GM12878 (cell line): ENCODE results near the gene PHACTR1. TPM values are rescaled to one million over a fixed set of nuclear protein-coding genes. Genes with fewer than 3 reads are reported as not detected.

Source experiments
- ATAC-seq: fragments of 200-7000 bp; cut with Tn5 transposase; 3 replicates; pipeline ENCODE4 v1.9.1; 2020; ENCODE audit warnings: mild to moderate bottlenecking, moderate library complexity
- BruUV-seq: library from RNA; stranded (reverse); fragments of 400-500 nt; replicated peaks from 2 replicates; lab custom pipeline; 2021; lab: Mats Ljungman, UMichigan
- CTCF ChIA-PET: fragments of 300-600 bp; sonication (Branson Sonifier 250); formaldehyde crosslinking; extraction: SDS; loops from one replicate; lab custom pipeline; 2021; ENCODE audit warnings: inconsistent platforms; lab: Yijun Ruan, JAX
- POLR2A ChIA-PET: fragments of 350-600 bp; formaldehyde crosslinking; extraction: SDS; loops from one replicate; lab custom pipeline; 2021; ENCODE audit warnings: inconsistent platforms; lab: Charles Lee
- RAD21 ChIA-PET: fragments of 300-600 bp; sonication (Branson Sonifier 250); formaldehyde crosslinking; loops from one replicate; lab custom pipeline; 2023; ENCODE audit warnings: antibody characterized with exemption; ENCODE audit not compliant: unreplicated experiment; lab: Charles Lee
- SMC1A ChIA-PET: fragments of 300-600 bp; sonication (Branson Sonifier 250); formaldehyde crosslinking; loops from one replicate; lab custom pipeline; 2023; ENCODE audit not compliant: unreplicated experiment, uncharacterized antibody; lab: Charles Lee
- DNase-seq: peaks from one replicate; pipeline ENCODE4 v3.0.0-alpha.2; 2011; ENCODE audit warnings: low read depth, low spot score
- FAIRE-seq: peaks from 3 replicates; lab custom pipeline; 2011; peaks lifted over from hg19 to GRCh38; lab: Jason Lieb, UNC
- H2AFZ ChIP-seq: 2 replicates; pipeline ENCODE4 v1.6.0; 2011; ENCODE audit warnings: low read depth, low read length, control low read depth; ENCODE audit not compliant: control insufficient read depth
- H3K27ac ChIP-seq: 2 replicates; pipeline ENCODE4 v1.5.1; 2011; ENCODE audit warnings: control low read depth; ENCODE audit not compliant: control insufficient read depth, insufficient read depth
- H3K27me3 ChIP-seq, 2 experiments: replicated peaks in 1 of 2; 2 replicates each; pipeline versions ENCODE4 v1.6.0 to v1.6.1; 2011; ENCODE audit warnings: low read length in 1 of 2; ENCODE audit not compliant: control insufficient read depth in 2 of 2, insufficient read depth in 2 of 2
- H3K36me3 ChIP-seq, 2 experiments: 2 replicates each; pipeline ENCODE4 v1.5.1; 2011; ENCODE audit warnings: low read length in 1 of 2; ENCODE audit not compliant: control insufficient read depth in 2 of 2, insufficient read depth in 2 of 2
- H3K4me1 ChIP-seq: 2 replicates; pipeline ENCODE4 v1.6.1; 2011; ENCODE audit warnings: mild to moderate bottlenecking, low read length, moderate library complexity, mixed read lengths; ENCODE audit not compliant: control insufficient read depth, insufficient read depth
- H3K4me2 ChIP-seq: 2 replicates; pipeline ENCODE4 v1.6.0; 2011; ENCODE audit warnings: control low read depth; ENCODE audit not compliant: control insufficient read depth, insufficient read depth
- H3K4me3 ChIP-seq: fragments of 200-600 bp; sonication (generic); 2 replicates; pipeline ENCODE4 v1.5.1; 2016
- H3K79me2 ChIP-seq: 2 replicates; pipeline ENCODE4 v1.6.0; 2011; ENCODE audit warnings: low read length; ENCODE audit not compliant: control insufficient read depth, insufficient read depth
- H3K9ac ChIP-seq: 2 replicates; pipeline ENCODE4 v1.8.0; 2011; ENCODE audit warnings: low read length, control low read depth, mixed read lengths; ENCODE audit not compliant: control insufficient read depth, insufficient read depth
- H3K9me3 ChIP-seq: replicated peaks from 3 replicates; pipeline ENCODE4 v1.5.1; 2011; ENCODE audit warnings: mild to moderate bottlenecking, low read length; ENCODE audit not compliant: control insufficient read depth, insufficient read depth
- H4K20me1 ChIP-seq: 2 replicates; pipeline ENCODE4 v1.6.0; 2011; ENCODE audit not compliant: control insufficient read depth, insufficient read depth
- ETV6 ChIP-seq, 2 experiments: fragments of 450-650 bp in 1 of 2; IDR thresholded peaks in 1 of 2; conservative IDR thresholded peaks in 1 of 2; 2 replicates each; pipeline ENCODE4 v1.6.1; 2014; ENCODE audit warnings: antibody characterized with exemption in 1 of 2, borderline replicate concordance in 1 of 2, low read depth in 1 of 2, mild to moderate bottlenecking in 1 of 2, moderate library complexity in 1 of 2
- IRF4 ChIP-seq: IDR thresholded peaks from 2 replicates; pipeline ENCODE4 v1.6.1; 2011; ENCODE audit warnings: low read depth, low read length
- MTA3 ChIP-seq: IDR thresholded peaks from 2 replicates; pipeline ENCODE4 v1.6.1; 2012; ENCODE audit warnings: low read length, inconsistent platforms, borderline replicate concordance
- POLR2A ChIP-seq: IDR thresholded peaks from 2 replicates; pipeline ENCODE4 v1.6.1; 2011; ENCODE audit warnings: low read depth, mild to moderate bottlenecking, low read length
- POLR2AphosphoS5 ChIP-seq: IDR thresholded peaks from 2 replicates; pipeline ENCODE4 v1.6.1; 2011; ENCODE audit warnings: mild to moderate bottlenecking, low read length, inconsistent platforms
- WGBS: methylation state at CpG from one replicate; pipeline ENCODE4 v1.1.6; 2016; ENCODE audit warnings: low lambda C conversion rate; ENCODE audit not compliant: insufficient replicate concordance, insufficient coverage; ENCODE audit errors: missing lambda C conversion rate; 5-methylcytosine and 5-hydroxymethylcytosine counted together
- in situ Hi-C: fragments of 300-500 bp; cut with MboI; formaldehyde crosslinking; loops from 9 replicates; pipeline ENCODE4 v1.14.3; 2018; ENCODE audit warnings: mixed read lengths
- intact Hi-C: fragments of 100-400 bp; cut with micrococcal nuclease; formaldehyde crosslinking; loops from one replicate; pipeline ENCODE4 v1.14.2; 2022; ENCODE audit not compliant: unreplicated experiment
- polyA plus RNA-seq, 11 experiments: library from polyadenylated mRNA; depleted of rRNA in 4 of 11; unstranded in 6 of 11; stranded (reverse) in 5 of 11; fragments of >200 nt; fragmentation: Nextera tagmentation in 4 of 11; fragmentation: Illumina TruSeq in 1 of 11; extraction: Ambion mirVana in 4 of 11; extraction: Trizol in 1 of 11; gene quantifications; 1 replicate in 1 of 11; 2 replicates in 10 of 11; pipeline versions ENCODE4 v1.2.1 to v1.2.3, GENCODE V29; 2011 to 2016; ENCODE audit warnings: inconsistent platforms in 2 of 11, missing spikeins in 2 of 11, low read depth in 1 of 11
- total RNA-seq, 4 experiments: library from RNA; depleted of rRNA in 3 of 4; stranded (reverse); fragments of >200 nt in 3 of 4; fragmentation: Illumina TruSeq in 1 of 4; extraction: Trizol in 1 of 4; gene quantifications; 2 replicates each; pipeline versions ENCODE4 v1.2.1 to v1.2.3, GENCODE V29; 2013 to 2021

Gene PHACTR1
- total and polyA plus RNA-seq, 10 of the 15 experiments (the other 5 are each of a cell fraction or from before 2014, with no cell fraction given) = 34.2 to 94.6 (median 62.3) TPM

- POLR2A ChIA-PET = no interaction called here
These were observed 565.1 kb downstream of the PHACTR1 start for GRCh38 chr6:13281686-13282085.

GRCh38 chr6:13282393-13283069, 566.0 kb downstream of the PHACTR1 start:
- Histone ChIP-seq H3K9me3 (peaks cover 12% of the 10 kb centered on the region; the same call in 2 of the 3 replicates), H2AFZ (no peak overlapping the region), H4K20me1 (peaks cover 4% of the 10 kb centered on the region), H3K4me2 (peak overlapping the region; percentile 7; the same call in 1 of the 2 replicates), H3K79me2 (peaks cover 11% of the 10 kb centered on the region), H3K4me1 (peaks cover 45% of the 10 kb centered on the region), H3K9ac (no peak overlapping the region), H3K27me3 (no peaks in the 10 kb centered on the region), H3K27ac (no peak overlapping the region), H3K36me3 (peaks cover 37 to 60% of the 10 kb centered on the region in 2 experiments), H3K4me3 (no peak overlapping the region)
- ATAC-seq (peak; percentile 7; the same call in 2 of the 3 replicates), FAIRE-seq (no peak), DNase-seq (no peak)
- ChIA-PET CTCF (interaction anchor here (0.6 to 1.0 kb wide), 2 partner anchors 26 to 369 kb away, joined by 3 read pairs; no protein-coding TSS in a partner anchor), POLR2A (no interaction called here), RAD21 (interaction anchor here (1.1 kb wide), 1 partner anchor 87 kb away, joined by 4 read pairs; no protein-coding TSS in a partner anchor), SMC1A (interaction anchor here (0.9 to 2.3 kb wide), 2 partner anchors 8 to 20 kb away, joined by 3 to 8 read pairs; no protein-coding TSS in a partner anchor)
- in situ Hi-C loops = no loop called here
- WGBS = 43% methylated on average over 8 of the region's 8 CpGs
- TF ChIP-seq ETV6 (conservative IDR thresholded peaks at IDR 0.05 in 1 of 2, IDR thresholded peaks at IDR 0.05 in 1 of 2; ENCODE audit: borderline replicate concordance in 1 of 2, low read depth in 1 of 2) (no peak), POLR2AphosphoS5 (0 out of 2 replicates have a peak, but pooled peaks have one; percentile 13)
- no TSS peak for BruUV-seq
- intact Hi-C loops = no loop called here

More at GRCh38 chr6:13281686-13282085, 565.1 kb downstream of the PHACTR1 start:
- TF ChIP-seq IRF4 = no peak
- TF ChIP-seq MTA3 = no peak
- peak; percentile 47 for TF ChIP-seq POLR2A
- TF ChIP-seq POLR2AphosphoS5 = 0 out of 2 replicates have a peak, but pooled peaks have one; percentile 6
- TF ChIP-seq, all 136 proteins: peak for 2
- no peak for DNase-seq
- no peak for FAIRE-seq
- Histone ChIP-seq H3K36me3 (peaks cover 31 to 57% of the 10 kb centered on the region in 2 experiments), H4K20me1 (peaks cover 4% of the 10 kb centered on the region), H3K9ac (no peak overlapping the region), H3K79me2 (peaks cover 19% of the 10 kb centered on the region), H3K4me2 (no peak overlapping the region), H3K4me1 (peaks cover 47% of the 10 kb centered on the region), H3K27ac (no peak overlapping the region), H2AFZ (no peak overlapping the region), H3K9me3 (peaks cover 3% of the 10 kb centered on the region; the same call in 2 of the 3 replicates), H3K4me3 (no peak overlapping the region), H3K27me3 (no peaks in the 10 kb centered on the region)
- no peak for ATAC-seq
- RAD21 ChIA-PET = no interaction called here
- CTCF ChIA-PET = no interaction called here
- BruUV-seq = no TSS peak
- intact Hi-C loops = no loop called here
- SMC1A ChIA-PET = no interaction called here
- 100% methylated on average over 9 of the region's 9 CpGs for whole genome bisulfite sequencing
- in situ Hi-C loops = no loop called here
